ENCODE results near the gene DHFR. TPM values are rescaled to one million over a fixed set of nuclear protein-coding genes. Genes with fewer than 3 reads are reported as not detected.
A peak's percentile ranks its signal among the peaks of the same experiment; 100 is the strongest.

The DHFR gene
- total RNA-seq, 1 experiment from 2014 or later = 72.2 TPM

DNA sequence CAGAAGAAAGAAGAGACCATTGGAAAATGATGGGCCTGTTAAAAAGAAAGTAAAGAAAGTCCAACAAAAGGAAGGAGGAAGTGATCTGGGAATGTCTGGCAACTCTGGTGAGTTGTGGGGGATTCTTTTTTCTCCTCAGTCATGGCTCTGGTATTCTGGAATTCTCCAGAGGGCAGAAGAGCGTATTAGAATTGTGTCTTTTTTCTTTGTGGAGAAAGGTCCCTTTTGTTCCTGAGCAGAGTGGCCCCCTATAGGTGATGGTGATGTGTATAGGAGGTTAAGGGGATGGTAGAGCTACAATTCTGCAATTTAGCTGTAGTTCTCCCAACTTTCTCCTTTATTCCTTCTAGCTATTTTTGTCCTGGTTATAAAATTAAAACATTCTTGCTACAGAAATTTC is 1.6 kb upstream of the DHFR start:
- Histone ChIP-seq H3K23ac (ENCODE audit: insufficient read length, low read depth, low read length) (no peak overlapping the region), H3K79me1 (ENCODE audit: insufficient read depth, low read depth, low read length, poor library complexity, severe bottlenecking) (no peaks in the 10 kb centered on the region), H3K23me2 (ENCODE audit: insufficient read length, low read depth, low read length, poor library complexity, severe bottlenecking) (peaks cover 10% of the 10 kb centered on the region), H3K9ac (ENCODE audit: extremely low read depth, insufficient read length, low read length) (no peak overlapping the region), H3K56ac (ENCODE audit: insufficient read length, low read depth, low read length) (no peak overlapping the region), H4K91ac (ENCODE audit: insufficient read length, low read depth, low read length) (no peak overlapping the region), H3K4ac (ENCODE audit: low read depth, low read length) (no peak overlapping the region), H3K4me1 (ENCODE audit: insufficient read depth, low read length) (0 out of 2 replicates have a peak, but pooled peaks cover 2% of the 10 kb centered on the region), H2BK5ac (ENCODE audit: insufficient read length, low read length) (no peak overlapping the region), H4K8ac (replicated peaks; ENCODE audit: insufficient read length, low read depth, low read length) (no peak overlapping the region), H3K79me2 (ENCODE audit: insufficient read depth, low read length) (peaks cover 4% of the 10 kb centered on the region; the same call in 1 of the 2 replicates), H4K20me1 (ENCODE audit: control insufficient read depth, insufficient read depth, insufficient read length) (no peaks in the 10 kb centered on the region), H3K4me2 (ENCODE audit: insufficient read depth, insufficient read length, low read length) (no peak overlapping the region), H2BK120ac (ENCODE audit: low read depth, low read length, poor library complexity, severe bottlenecking) (no peak overlapping the region), H3K14ac (ENCODE audit: insufficient read depth, low read length) (no peak overlapping the region), H3T11ph (ENCODE audit: low read length) (no peak overlapping the region), H3K27me3 (ENCODE audit: insufficient read depth, low read length) (no peaks in the 10 kb centered on the region), H3K18ac (ENCODE audit: insufficient read length, low read depth, low read length) (no peak overlapping the region), H2BK20ac (ENCODE audit: low read depth, low read length, poor library complexity, severe bottlenecking) (no peak overlapping the region), H2BK12ac (ENCODE audit: insufficient read length, low read depth, low read length) (no peak overlapping the region), H2BK15ac (ENCODE audit: low read depth, low read length) (no peak overlapping the region), H2AFZ (ENCODE audit: low read length) (no peak overlapping the region), H3K9me3 (ENCODE audit: control insufficient read depth, low read depth, low read length) (no peaks in the 10 kb centered on the region), H4K5ac (ENCODE audit: insufficient read length, low read depth, low read length) (no peak overlapping the region), H2AK5ac (ENCODE audit: insufficient read length, low read length) (no peak overlapping the region), H3K27ac (ENCODE audit: insufficient read length, low read depth, low read length) (no peak overlapping the region)
- DNase-seq = no peak
- Mint-ChIP-seq H3K36me3 (ENCODE audit: insufficient read depth in 1 of 3, low read depth in 3 of 3) (peaks cover 26 to 55% (median 54%) of the 10 kb centered on the region in 3 experiments), H3K27me3 (ENCODE audit: low read depth) (no peaks in the 10 kb centered on the region; the same call in 1 of the 2 replicates), H3K9me3 (no peaks in the 10 kb centered on the region), H3K4me3 (peak overlapping the region in 1 of 2 experiments; percentile 53; a peak in 3 of 5 replicates), H3K27ac (peak overlapping the region in 1 of 3 experiments; percentile 44; a peak in 1 of 7 replicates), H3K4me1 (peaks cover 20 to 24% of the 10 kb centered on the region in 2 experiments)
- WGBS (ENCODE audit: extremely low coverage, insufficient read length, low lambda C conversion rate) = no CpG with 5 or more reads among the region's 1 CpG
- TF ChIP-seq, protein P1, sequence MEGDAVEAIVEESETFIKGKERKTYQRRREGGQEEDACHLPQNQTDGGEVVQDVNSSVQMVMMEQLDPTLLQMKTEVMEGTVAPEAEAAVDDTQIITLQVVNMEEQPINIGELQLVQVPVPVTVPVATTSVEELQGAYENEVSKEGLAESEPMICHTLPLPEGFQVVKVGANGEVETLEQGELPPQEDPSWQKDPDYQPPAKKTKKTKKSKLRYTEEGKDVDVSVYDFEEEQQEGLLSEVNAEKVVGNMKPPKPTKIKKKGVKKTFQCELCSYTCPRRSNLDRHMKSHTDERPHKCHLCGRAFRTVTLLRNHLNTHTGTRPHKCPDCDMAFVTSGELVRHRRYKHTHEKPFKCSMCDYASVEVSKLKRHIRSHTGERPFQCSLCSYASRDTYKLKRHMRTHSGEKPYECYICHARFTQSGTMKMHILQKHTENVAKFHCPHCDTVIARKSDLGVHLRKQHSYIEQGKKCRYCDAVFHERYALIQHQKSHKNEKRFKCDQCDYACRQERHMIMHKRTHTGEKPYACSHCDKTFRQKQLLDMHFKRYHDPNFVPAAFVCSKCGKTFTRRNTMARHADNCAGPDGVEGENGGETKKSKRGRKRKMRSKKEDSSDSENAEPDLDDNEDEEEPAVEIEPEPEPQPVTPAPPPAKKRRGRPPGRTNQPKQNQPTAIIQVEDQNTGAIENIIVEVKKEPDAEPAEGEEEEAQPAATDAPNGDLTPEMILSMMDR (conservative IDR thresholded peaks at IDR 0.05) = peak; percentile 50; the same call in 2 of the 3 replicates
